Measurements from ENCODE around the gene STXBP1. TPM values are rescaled to one million over a fixed set of nuclear protein-coding genes. Genes with fewer than 3 reads are reported as not detected.
A peak's percentile ranks its signal among the peaks of the same experiment; 100 is the strongest.

Gene STXBP1
- polyA plus RNA-seq, 3 donors: 0.27 to 0.59 TPM; not detected in 1

DNA sequence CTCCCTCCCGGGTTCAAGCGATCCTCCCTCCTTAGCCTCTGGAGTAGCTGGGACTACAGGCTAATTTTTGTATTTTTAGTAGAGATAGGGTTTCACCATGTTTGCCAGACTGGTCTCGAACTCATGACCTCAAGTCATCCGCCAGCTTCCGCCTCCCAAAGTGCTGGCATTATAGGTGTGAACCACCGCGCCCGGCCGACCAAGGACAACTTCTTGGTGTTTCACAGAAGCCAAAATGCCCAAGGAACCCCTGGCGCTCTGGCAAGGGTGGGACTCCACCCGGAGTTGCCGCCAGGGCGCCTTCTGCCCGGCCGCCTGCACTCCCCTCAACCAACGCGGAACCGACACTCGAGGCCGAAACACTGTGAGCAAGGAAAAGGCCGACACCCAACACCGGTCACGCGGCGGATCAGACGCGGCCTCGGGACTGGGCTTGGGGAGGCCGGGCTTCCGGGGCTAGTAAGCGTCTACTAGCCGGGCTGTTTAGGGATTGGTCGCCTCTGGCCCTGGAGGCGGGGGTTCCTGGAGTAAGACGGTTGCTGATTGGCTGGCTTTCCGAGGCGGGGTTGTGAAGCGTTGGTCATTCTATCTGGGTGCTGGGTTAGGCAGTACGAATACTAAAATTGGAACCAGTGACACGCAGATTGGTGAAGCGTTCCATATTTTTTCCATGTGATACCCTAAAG is 87.1 kb downstream of the STXBP1 start:
- Histone ChIP-seq H2AFZ (ENCODE audit: insufficient read depth, low read depth, low read length, poor library complexity, severe bottlenecking) (peak overlapping the region; percentile 77), H3K79me2 (ENCODE audit: insufficient read depth, low read length) (no peaks in the 10 kb centered on the region), H3K4me1 (ENCODE audit: control insufficient read depth in 1 of 2, insufficient read depth in 2 of 2, low read length in 2 of 2) (peaks cover 7 to 8% of the 10 kb centered on the region in 2 donors), H4K20me1 (ENCODE audit: insufficient read depth, low read length) (no peaks in the 10 kb centered on the region), H3K4me2 (replicated peaks; ENCODE audit: extremely low read depth, low read length, poor library complexity, severe bottlenecking) (peak overlapping the region; percentile 48), H3K9me3 (replicated peaks in 1 of 2; ENCODE audit: control insufficient read depth in 1 of 2, insufficient read depth in 1 of 2, low read length in 2 of 2) (no peaks in the 10 kb centered on the region), H3K27me3 (ENCODE audit: control insufficient read depth in 2 of 2, insufficient read depth in 2 of 2, low read length in 2 of 2) (no peaks in the 10 kb centered on the region), H3K4me3 (replicated peaks in 1 of 3; ENCODE audit: low read depth in 2 of 3, low read length in 3 of 3) (peak overlapping the region in 1 of 3 experiments; percentile 27), H3K9ac (ENCODE audit: insufficient read depth, low read length, poor library complexity, severe bottlenecking) (peak overlapping the region; percentile 30), H3K36me3 (replicated peaks in 1 of 2; ENCODE audit: control insufficient read depth in 1 of 2, insufficient read depth in 2 of 2, low read length in 2 of 2) (no peaks in the 10 kb centered on the region), H3K27ac (ENCODE audit: low read depth in 1 of 2, low read length in 2 of 2) (peak overlapping the region; percentile 71 to 82)
- Mint-ChIP-seq H3K4me3 (peak overlapping the region; percentile 10 to 60), H3K4me1 (peaks cover 16% of the 10 kb centered on the region), H3K9me3 (peaks cover 0 to 5% (median 2%) of the 10 kb centered on the region in 7 donors), H3K36me3 (no peaks in the 10 kb centered on the region), H3K27ac (peak overlapping the region; percentile 83 to 93 (median 91)), H3K27me3 (ENCODE audit: low read depth in 3 of 3) (peaks cover under 1 to 6% (median 3%) of the 10 kb centered on the region in 3 donors)
- TF ChIP-seq, protein P1, sequence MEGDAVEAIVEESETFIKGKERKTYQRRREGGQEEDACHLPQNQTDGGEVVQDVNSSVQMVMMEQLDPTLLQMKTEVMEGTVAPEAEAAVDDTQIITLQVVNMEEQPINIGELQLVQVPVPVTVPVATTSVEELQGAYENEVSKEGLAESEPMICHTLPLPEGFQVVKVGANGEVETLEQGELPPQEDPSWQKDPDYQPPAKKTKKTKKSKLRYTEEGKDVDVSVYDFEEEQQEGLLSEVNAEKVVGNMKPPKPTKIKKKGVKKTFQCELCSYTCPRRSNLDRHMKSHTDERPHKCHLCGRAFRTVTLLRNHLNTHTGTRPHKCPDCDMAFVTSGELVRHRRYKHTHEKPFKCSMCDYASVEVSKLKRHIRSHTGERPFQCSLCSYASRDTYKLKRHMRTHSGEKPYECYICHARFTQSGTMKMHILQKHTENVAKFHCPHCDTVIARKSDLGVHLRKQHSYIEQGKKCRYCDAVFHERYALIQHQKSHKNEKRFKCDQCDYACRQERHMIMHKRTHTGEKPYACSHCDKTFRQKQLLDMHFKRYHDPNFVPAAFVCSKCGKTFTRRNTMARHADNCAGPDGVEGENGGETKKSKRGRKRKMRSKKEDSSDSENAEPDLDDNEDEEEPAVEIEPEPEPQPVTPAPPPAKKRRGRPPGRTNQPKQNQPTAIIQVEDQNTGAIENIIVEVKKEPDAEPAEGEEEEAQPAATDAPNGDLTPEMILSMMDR (IDR thresholded peaks at IDR 0.05): peak; percentile 52
- intact Hi-C loops (cut with micrococcal nuclease): loop anchor here in 1 of 2 donors (10.0 kb wide), 1 partner anchor 94 kb away; no protein-coding TSS in a partner anchor
- WGBS (ENCODE audit: insufficient coverage): 11% methylated on average over 39 of the region's 41 CpGs
- DNase-seq: peak; percentile 98 to 99 (median 98)

DNA sequence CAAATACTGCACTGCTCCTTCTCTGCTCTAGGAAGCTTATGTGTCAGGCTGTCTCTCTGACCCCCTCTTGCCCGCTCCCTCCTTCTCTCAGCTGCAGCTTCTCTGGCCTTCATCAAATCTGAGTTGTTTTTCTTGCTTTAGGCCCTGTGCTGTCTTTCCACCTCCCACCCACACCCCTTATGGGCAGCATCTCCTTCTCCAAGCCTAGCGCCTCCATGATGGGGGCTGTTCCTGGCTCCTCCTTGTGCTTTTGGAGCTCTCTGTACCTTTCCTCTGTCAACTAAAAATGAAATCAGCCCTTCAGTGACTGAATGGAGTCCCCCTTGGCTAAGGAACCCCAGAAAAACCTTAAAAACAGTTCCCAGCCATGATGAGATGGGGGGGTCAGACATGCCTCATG is 88.1 kb downstream of the STXBP1 start:
- H3K4me3 Mint-ChIP-seq: no peak overlapping the region
- TF ChIP-seq, protein P1 (IDR thresholded peaks at IDR 0.05): no peak
- H3K4me1 Mint-ChIP-seq: peaks cover 16% of the 10 kb centered on the region
- H3K4me1 ChIP-seq (ENCODE audit: control insufficient read depth in 1 of 2, insufficient read depth in 2 of 2, low read length in 2 of 2): peaks cover 7 to 8% of the 10 kb centered on the region in 2 donors
- peaks cover 1 to 8% (median 3%) of the 10 kb centered on the region in 3 donors for H3K27me3 Mint-ChIP-seq (ENCODE audit: low read depth in 3 of 3)
- WGBS (ENCODE audit: insufficient coverage): 96% methylated on average over 2 of the region's 2 CpGs
- H3K79me2 ChIP-seq (ENCODE audit: insufficient read depth, low read length): no peaks in the 10 kb centered on the region
- H3K4me3 ChIP-seq (replicated peaks in 1 of 3; ENCODE audit: low read depth in 2 of 3, low read length in 3 of 3): no peak overlapping the region
- H3K9ac ChIP-seq (ENCODE audit: insufficient read depth, low read length, poor library complexity, severe bottlenecking): no peak overlapping the region
- H3K27ac ChIP-seq (ENCODE audit: low read depth in 1 of 2, low read length in 2 of 2): peak overlapping the region in 1 of 2 donors; percentile 82
- H3K27ac Mint-ChIP-seq: peak overlapping the region; percentile 31 to 93 (median 90)
- DNase-seq: no peak
- H4K20me1 ChIP-seq (ENCODE audit: insufficient read depth, low read length): no peaks in the 10 kb centered on the region
- H3K27me3 ChIP-seq (ENCODE audit: control insufficient read depth in 2 of 2, insufficient read depth in 2 of 2, low read length in 2 of 2): no peaks in the 10 kb centered on the region
- peaks cover 0 to 5% (median 2%) of the 10 kb centered on the region in 7 donors for H3K9me3 Mint-ChIP-seq
- no peaks in the 10 kb centered on the region for H3K36me3 Mint-ChIP-seq
- H3K36me3 ChIP-seq (replicated peaks in 1 of 2; ENCODE audit: control insufficient read depth in 1 of 2, insufficient read depth in 2 of 2, low read length in 2 of 2): no peaks in the 10 kb centered on the region
- no peaks in the 10 kb centered on the region for H3K9me3 ChIP-seq (replicated peaks in 1 of 2; ENCODE audit: control insufficient read depth in 1 of 2, insufficient read depth in 1 of 2, low read length in 2 of 2)
- peak overlapping the region; percentile 57 for H2AFZ ChIP-seq (ENCODE audit: insufficient read depth, low read depth, low read length, poor library complexity, severe bottlenecking)
- intact Hi-C loops (cut with micrococcal nuclease): no loop called here
- H3K4me2 ChIP-seq (replicated peaks; ENCODE audit: extremely low read depth, low read length, poor library complexity, severe bottlenecking): no peak overlapping the region
